Stimulated activated CD8-positive, alpha-beta memory T cell treated with anti-CD3 and anti-CD28 coated beads, Interleukin-15, amount 100 ng/mL, for 24 hours (primary cell): ENCODE measurements around the gene DCXR.

Source experiments
- DNase-seq: peaks from one replicate; pipeline ENCODE4 v3.0.0-alpha.2; 2020; ENCODE audit warnings: low read depth

DCXR gene

DNA sequence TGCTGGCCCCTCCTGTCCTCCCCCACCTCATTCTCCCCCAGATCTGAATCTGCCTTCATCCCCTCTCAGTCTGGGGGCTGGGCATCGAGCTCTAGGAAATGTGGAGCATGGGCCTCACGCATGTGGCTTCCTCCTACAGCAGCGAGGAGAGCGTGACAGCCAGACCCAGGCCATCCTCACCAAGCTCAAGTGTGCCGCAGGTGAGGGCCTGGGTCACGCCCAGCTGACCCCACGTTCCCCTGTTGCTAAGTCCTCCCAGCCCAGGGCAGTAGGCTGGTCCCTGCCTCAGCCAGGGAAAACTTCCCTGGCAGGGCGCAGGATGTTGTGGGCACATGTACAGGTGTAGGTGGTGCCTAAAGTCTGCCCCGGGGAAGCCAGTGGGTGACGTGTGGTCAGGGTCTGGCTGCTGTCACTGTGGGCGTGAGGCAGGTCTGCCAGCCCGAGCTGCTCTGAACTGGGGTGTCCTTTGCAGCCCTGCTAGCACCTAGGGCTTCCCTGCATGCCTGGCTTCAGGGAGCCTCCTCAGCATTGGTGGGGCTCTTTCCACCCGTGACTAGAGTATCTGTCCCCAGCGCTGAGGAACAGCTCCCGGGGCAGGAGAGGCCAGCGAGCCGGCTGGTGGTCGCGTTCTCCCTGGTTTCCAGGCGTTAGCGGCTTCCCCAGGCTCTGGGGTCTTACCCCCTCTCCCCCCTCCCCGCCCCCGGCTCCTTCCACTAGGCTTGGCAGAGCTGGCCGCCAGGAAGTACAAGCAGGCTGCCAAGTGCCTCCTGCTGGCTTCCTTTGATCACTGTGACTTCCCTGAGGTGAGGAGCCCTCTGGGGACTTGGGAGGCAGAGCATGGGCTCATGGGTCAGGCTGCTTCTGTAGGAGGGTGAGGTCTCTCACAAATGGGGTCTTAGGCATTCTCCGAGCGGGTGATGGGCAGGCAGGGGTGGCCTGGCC lies 17.8 kb upstream of the DCXR start:
- no peak for DNase-seq

- no peak for DNase-seq
These were observed 17.0 kb upstream of the DCXR start for GRCh38 chr17:82054351-82055022.

- no peak for DNase-seq
These were observed 16.2 kb upstream of the DCXR start for GRCh38 chr17:82053556-82054263.

- no peak for DNase-seq
These were observed 15.6 kb upstream of the DCXR start for GRCh38 chr17:82053130-82053529.

GRCh38 chr17:82052638-82053059 lies 15.2 kb upstream of the DCXR start:
- no peak for DNase-seq

DNA sequence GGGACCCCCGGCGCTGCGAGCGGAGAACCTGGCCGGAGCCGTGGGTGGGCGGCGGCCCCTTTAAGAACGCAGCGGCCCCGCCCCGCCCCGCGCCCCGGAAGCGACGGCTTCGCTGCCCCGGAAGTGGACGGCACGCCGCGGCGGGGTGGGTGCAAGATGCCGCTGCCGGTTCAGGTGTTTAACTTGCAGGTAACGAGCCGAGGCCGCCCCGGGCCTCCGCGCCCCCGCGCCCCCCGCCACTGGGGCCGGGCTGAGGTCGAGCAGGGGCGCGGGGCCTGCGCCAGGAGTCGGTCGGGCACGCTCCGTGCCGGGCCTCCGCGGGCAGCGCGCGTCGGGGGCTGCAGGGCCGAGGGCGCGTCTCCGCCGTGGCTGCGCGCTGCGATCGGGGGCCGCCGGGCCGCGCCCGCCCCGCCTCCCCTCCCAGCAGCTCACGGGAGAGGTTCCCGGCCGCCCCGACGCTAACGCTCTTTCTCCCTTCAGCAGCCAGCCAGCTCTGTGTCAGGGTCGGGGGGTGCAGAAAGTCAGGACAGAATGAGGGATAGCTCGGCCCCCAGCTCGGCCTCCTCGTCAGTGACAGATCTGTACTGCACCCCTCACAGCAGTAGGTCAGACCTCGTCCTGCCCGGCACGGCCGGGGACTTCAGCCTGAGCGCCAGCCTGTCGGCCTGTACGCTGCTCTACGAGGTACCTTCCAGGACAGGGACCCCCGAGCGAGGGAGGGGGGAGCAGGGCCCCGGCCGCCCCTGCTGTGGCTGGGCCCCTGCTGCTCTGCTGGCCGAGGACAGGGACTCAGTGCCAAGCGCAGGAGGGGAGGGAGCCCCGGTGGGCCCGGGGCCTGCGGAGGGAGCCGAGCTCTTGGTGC lies 14.5 kb upstream of the DCXR start, which contains the start of the genes GPS1 and RFNG:
TSS of gene GPS1 (plus strand) at position 123 of the 862 bp plus-strand sequence. CDS start at position 157, 34 bp downstream.
TSS of gene RFNG (minus strand) at position 36 of the 862 bp plus-strand sequence. CDS start 45 bp downstream, outside the sequence.
- peak; percentile 68 for DNase-seq

- no peak for DNase-seq
These were observed 13.5 kb upstream of the DCXR start for GRCh38 chr17:82050761-82051641.

DNA sequence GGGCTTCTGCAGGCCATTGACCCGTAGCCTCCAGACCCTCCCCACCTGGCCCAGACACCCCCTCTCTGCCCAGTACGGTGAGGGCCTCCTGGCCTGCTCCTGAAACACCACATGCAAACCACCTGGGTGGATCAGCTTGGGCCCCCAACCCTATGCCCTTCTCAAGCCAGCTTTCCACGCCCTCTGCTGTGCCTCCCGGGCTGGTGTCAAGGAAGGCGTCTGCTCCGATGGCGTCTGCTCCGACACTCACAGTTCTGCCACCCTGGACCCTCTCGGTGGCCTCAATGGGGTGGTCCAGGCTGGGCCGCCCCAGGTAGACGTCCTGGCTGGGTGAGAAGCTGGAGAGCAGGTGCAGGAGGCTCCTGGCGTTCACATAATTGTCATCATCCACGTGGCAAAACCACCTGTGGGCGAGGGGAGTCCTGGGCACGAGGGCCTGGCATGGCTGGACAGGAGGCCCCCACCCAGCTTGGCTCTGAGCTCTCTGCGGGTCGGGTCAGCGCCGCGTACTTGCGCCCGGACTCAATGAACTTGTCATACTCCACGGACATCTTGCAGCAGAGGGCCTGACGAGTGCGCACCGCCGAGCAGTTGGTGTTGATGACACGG lies 12.8 kb upstream of the DCXR start:
- DNase-seq: no peak

DNA sequence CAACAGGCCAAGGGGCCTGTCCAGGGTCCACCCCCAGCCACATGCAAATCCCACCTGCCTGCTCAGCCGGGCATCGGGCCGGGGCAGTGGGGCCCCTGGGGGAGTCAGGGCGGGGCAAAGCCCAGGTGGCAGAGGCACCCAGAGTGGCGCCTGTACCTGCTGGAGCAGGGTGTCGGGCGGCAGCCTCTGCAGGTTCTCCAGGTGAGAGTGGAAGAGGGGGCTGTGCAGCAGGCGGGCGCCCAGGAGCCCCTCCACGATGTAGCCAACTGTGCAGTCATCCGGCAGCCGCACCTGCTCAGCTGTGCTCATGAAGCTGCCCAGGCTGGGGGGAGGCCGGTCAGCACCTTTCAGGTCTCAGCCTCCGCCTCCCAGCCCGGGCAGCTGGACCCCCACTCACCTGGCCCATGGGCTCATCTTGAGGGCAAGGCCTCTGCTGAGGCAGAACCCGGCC lies 12.0 kb upstream of the DCXR start:
- DNase-seq: no peak

- DNase-seq: no peak
These were observed 11.6 kb upstream of the DCXR start for GRCh38 chr17:82049106-82049505.

DNA sequence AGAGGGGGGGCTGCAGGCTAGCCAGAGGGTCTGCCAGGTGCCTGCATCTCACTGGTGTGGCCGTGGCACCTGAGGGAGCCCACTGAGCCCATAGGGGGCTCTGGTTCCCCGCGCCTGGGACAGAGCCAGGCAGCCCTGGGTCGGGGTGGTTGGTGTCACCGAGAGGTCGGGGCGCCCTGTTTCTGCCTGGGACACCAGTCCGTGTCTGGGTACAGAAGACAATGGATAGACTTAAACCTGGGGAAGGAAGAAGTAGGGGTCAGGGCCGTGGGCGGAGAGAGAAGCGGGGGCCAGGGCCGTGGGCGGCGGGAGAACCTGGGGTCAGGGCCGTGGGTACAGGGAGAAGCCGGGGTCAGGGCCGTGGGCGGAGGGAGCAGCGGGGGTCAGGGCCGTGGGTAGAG lies 11.1 kb upstream of the DCXR start:
- no peak for DNase-seq

GRCh38 chr17:82047914-82048570 lies 10.5 kb upstream of the DCXR start:
- DNase-seq: no peak

DNA sequence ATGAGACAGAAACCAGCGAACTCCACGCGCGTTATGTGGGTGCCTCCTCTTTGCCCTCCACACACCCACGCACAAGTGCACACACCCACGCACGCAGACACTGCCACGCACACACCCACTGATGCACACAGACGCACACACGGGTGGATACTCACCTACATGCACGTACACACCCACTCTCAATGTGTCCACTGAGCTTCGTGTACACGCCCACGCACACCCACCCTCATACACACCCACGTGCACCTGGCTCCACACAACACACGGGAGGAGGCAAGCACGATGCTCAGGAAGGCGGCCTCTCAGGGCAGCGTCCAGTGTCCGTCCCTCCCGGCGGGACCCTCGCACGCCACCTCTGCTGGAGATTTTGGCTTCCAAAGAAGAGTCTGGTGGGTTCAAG lies 9.9 kb upstream of the DCXR start:
- no peak for DNase-seq

DNA sequence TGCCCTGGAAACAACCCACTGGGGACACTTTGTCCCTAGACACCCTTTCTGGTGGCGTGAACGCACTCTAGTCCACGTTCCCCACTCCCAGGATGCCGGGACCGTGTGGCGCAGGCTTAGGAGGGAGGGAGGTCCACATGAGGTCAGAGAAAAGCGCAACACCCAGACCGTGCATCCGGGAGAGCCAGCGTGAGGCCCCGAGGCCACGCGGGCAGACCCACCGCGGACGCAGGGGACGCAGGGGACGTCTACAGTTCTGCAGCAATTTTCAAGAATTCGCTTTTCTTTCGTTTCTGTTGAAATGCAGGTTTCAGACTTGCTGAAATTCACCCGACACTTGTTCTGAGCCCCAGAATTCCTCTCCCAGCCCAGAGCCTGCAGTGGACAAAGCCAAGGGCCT lies 9.4 kb upstream of the DCXR start:
- DNase-seq: no peak

GRCh38 chr17:82045936-82046484 lies 8.5 kb upstream of the DCXR start:
- DNase-seq: no peak

DNA sequence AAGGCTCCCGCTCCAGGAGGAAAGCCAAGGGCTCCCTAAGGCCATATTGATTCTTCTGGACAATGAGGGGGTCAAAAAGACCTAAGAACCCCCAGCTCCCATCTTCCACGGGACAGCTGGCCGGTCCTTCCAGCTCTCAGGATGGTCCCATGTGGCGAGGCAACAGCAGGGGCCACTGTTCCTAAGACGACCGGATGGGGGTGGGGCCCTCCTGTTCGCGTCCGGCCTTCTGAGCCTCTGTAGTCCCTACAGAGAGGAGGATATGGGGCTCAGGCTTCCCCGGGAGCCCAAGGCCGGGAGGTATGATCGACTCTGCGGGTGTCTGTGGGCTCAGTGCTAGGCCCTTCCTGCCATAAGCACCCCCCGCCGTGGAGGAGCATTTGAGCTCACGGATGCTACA lies 6.0 kb upstream of the DCXR start:
- no peak for DNase-seq

DNA sequence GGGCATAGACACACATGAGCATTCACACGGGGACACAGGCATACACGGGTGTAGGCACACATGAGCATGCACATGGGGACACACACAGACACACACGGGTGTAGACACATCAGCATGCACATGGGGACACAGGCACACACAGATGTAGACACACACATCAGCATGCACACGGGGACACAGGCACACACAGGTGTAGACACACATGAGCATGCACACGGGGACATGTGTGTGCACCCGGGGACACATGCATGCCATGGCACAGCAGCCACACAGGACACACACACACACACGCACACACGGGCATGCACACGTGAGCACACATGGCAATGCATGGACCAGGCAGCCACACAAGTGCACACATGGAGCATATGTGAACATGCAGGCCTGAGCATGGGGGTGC lies 5.2 kb upstream of the DCXR start:
- no peak for DNase-seq

GRCh38 chr17:82041144-82041814 lies 3.8 kb upstream of the DCXR start:
- no peak for DNase-seq
